ENCODE results near the gene ISG20L2.

GRCh38 chr1:156691191-156691590 is 37.4 kb downstream of the ISG20L2 start:
- no peak for TF ChIP-seq EP300 (IDR thresholded peaks at IDR 0.05; ENCODE audit: borderline replicate concordance in 1 of 2, low read depth in 1 of 2, low read length in 1 of 2)
- no peak for TF ChIP-seq RFX5 (IDR thresholded peaks at IDR 0.05; ENCODE audit: low read length)
- TF ChIP-seq CTCF (IDR thresholded peaks at IDR 0.05): no peak
- TF ChIP-seq POLR2AphosphoS5 (IDR thresholded peaks at IDR 0.05; ENCODE audit: low read depth, low read length): no peak
- no peak for TF ChIP-seq USF2 (IDR thresholded peaks at IDR 0.05; ENCODE audit: borderline replicate concordance, low read depth, low read length)
- TF ChIP-seq USF1 (IDR thresholded peaks at IDR 0.05; ENCODE audit: borderline replicate concordance, low read depth): no peak
- no peak for TF ChIP-seq TEAD4 (IDR thresholded peaks at IDR 0.05; ENCODE audit: borderline replicate concordance, insufficient read depth)
- TF ChIP-seq CHD2 (IDR thresholded peaks at IDR 0.05; ENCODE audit: low read length, partially characterized antibody): no peak
- TF ChIP-seq MAX (IDR thresholded peaks at IDR 0.05; ENCODE audit: low read depth): no peak
- no peak for TF ChIP-seq NFIC (IDR thresholded peaks at IDR 0.05; ENCODE audit: borderline replicate concordance)
- no peak for TF ChIP-seq GABPA (IDR thresholded peaks at IDR 0.05; ENCODE audit: low read depth)
- TF ChIP-seq REST (IDR thresholded peaks at IDR 0.05; ENCODE audit: low read depth, low read length): no peak
- TF ChIP-seq FOXM1 (IDR thresholded peaks at IDR 0.05; ENCODE audit: low read depth): no peak

All from SK-N-SH (cell line).